HG02610 (cell line): ENCODE measurements around the gene OOSP1.
"Not testable (repeated sequence)": the region's sequence is repeated elsewhere in the genome, so short reads cannot be mapped to it uniquely, and the experiment has no call there.

Source experiments
- ATAC-seq: cut with Tn5 transposase; IDR thresholded peaks from one replicate; pipeline ENCODE4 v1.9.1; 2021; ENCODE audit warnings: mild to moderate bottlenecking, moderate library complexity; ENCODE audit not compliant: unreplicated experiment

OOSP1 gene

GRCh38 chr11:59960502-59961381, 22.5 kb downstream of the OOSP1 start:
- ATAC-seq = no peak

DNA sequence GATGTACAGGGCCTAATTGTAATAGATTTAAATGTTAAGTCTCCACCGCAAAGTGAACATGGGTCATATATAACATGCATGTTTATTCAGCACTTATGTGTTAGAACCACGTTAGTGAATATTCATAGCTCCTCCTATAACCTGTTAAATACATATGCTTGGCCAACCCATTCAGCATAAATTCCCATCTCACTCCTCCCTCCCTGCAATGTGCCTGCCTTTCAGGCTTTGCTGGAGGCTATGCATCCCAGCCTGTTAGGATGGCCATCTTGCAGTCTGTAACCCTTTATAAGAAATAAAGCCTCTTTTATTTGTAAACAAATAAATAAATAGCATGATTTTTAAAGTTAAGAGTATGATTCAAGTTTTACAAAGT, 23.9 kb downstream of the OOSP1 start:
- ATAC-seq = no peak

- no peak for ATAC-seq
These were observed 25.5 kb downstream of the OOSP1 start, which contains the start of gene OOSP4A for GRCh38 chr11:59963733-59964132. Gene OOSP4A, plus strand, starts transcription at chr11:59964033. Its CDS starts 0 bp downstream, at chr11:59964033.

DNA sequence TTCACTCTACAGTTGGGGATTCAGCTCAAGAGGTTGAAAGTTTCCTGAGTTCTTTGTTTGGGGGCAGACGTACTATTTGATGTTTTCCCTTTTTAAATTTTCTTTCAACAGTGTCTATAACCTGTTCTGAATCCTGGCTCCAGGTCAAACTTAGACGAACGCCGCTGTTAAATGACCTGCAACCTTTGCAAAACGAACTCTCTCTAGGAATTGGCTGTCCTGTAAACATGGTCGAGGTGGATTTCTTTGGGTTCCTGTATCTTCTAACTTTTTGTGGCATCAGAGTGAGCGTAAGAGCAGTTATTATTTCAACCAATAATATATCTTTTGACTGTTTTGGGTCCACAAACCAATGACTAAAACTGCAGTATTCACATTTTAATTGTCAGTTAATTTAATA, 27.2 kb downstream of the OOSP1 start:
- ATAC-seq = no peak

DNA sequence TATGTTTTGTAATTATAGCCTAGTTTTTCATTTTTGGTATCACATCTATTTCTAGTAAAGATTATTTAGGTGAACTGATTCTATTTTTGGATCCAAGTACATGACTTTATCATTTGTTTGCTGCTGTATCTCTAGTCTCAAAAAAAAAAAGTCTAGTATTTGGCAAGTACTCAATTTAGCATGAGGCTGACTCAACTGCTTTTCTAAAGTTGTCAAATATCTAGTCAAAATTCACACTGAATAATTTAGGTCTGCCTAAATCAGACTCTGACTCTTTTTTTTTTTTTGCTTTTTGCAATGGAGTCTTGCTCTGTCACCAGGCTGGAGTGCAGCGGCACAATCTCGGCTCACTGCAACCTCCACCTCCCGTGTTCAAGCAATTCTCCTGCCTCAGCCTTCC, 28.0 kb downstream of the OOSP1 start:
- no peak for ATAC-seq

GRCh38 chr11:59967677-59968394, 29.6 kb downstream of the OOSP1 start:
- ATAC-seq = no peak

DNA sequence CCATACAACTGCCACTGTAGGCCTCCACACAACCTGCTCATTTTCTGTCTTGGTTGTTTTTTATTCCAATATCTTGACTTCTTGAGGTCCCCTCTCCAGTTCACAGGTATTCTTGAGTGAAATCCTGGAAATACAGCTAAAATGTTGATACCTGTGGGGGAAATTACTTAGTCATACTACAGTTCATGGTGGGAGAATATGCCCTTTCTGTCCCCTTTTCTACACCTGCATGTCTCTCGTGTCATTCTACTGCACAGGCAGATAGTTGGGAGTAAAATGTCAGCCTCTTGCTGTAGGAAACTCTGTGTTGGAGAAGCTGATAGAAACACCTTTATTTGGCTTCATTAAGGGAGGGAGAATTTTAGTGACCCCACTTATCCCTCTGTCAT, 30.2 kb downstream of the OOSP1 start:
- no peak for ATAC-seq

DNA sequence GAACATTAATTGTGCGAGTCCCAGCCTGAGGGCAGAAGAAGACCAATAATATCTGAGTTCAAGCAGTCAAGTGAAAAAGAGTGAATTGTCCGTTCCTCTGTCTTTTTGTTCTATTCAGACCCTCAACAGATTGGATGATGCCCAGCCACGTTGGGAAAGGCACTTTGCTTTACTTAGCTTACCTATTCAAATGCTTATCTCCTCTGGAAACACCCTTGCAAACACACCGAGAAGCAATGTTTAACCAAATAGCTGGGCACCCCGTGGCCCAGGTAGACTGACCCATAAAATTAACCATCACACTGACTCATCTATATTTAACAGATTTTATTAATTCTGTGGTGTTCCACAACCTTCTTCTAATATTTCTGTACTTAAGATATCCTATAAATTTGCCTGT, 34.9 kb downstream of the OOSP1 start:
- ATAC-seq = no peak

- ATAC-seq = no peak
These were observed 43.0 kb downstream of the OOSP1 start for GRCh38 chr11:59981106-59981770.

GRCh38 chr11:59982037-59982436, 43.8 kb downstream of the OOSP1 start:
- not testable (repeated sequence) for ATAC-seq

GRCh38 chr11:59983212-59983611, 45.0 kb downstream of the OOSP1 start:
- no peak for ATAC-seq

DNA sequence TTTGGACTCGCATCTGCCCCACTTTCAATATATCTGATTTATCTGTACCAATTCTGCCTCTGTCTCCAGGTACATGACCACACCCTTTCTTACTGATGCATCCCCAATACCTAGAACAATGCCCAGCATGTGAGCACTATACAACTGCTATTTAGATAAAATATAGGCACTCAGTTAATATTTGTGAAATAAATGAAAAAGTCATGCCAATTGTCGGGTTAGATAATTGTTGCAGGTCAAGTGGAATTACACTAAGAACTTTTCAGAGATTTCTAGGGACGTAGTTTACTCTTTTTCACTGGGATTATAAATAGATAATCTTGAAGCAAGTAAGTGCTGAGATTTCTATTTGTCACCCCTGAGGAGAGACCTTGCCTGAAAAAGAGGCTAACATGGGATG, 46.1 kb downstream of the OOSP1 start:
- ATAC-seq = no peak

DNA sequence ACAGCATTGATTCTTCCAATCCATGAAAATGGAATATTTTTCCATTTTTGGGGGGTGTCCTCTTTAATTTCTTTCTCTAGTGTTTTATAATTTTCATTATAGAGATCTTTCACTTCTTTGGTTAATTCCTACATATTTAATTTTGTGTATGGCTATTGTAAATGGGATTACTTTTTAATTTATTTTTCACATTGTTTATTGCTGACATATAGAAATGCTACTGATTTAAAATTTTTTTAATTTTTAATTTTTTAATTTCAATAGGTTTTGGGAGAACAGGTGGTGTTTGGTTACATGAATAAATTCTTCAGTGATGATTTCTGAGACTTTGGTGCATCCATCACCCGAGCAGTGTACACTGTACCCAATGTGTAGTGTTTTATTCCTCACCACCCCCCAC, 52.2 kb downstream of the OOSP1 start:
- ATAC-seq = no peak

GRCh38 chr11:59992425-59992824, 54.2 kb downstream of the OOSP1 start:
- no peak for ATAC-seq

DNA sequence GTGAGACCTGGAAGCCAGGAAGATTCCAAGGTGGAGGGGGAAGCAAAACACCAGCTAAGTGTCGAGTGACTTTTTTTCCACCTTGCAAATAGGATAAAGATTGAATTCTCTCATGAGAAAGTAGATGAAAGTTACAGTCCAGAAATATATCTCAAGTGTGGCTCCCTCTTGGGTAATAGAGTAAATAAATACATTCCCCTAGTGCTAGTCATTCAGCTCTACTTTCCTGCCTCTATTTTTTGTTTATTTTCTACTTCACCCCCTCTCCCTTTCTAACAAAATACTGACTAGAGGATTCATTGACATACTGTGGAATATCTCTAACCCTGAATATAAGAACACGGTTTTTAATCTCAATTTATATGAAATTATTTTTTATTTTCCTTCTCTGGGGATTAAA, 59.6 kb downstream of the OOSP1 start:
- no peak for ATAC-seq

- ATAC-seq = no peak
These were observed 61.5 kb downstream of the OOSP1 start for GRCh38 chr11:59999691-60000090.

GRCh38 chr11:60003729-60004128, 65.5 kb downstream of the OOSP1 start:
- no peak for ATAC-seq

DNA sequence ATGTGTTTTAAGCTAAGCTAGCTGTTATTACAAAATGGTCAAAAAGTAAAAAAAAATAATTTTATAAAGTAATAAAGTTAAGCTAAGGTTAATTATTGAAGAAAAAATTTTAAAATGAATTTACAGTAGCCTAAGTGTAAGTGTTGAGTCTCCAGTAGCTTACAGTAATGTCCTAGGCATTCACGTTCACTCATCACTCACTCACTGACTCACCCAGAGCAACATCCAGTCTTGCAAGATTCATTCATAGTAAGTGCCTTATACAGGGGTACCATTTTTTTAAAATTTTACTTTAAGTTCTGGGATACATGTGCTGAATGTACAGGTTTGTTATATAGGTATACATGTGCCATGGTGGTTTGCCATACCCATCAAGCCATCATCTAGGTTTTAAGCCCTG, 67.1 kb downstream of the OOSP1 start:
- ATAC-seq = no peak
